ENCODE data around the gene WFIKKN2.

WFIKKN2 gene

GRCh38 chr17:50828508-50829170 lies 6.7 kb upstream of the WFIKKN2 start:
- in situ Hi-C loops (cut with MboI; ENCODE audit: low sequenced_read_pairs, unreplicated experiment): no loop called here
- peak; percentile 81 for DNase-seq (ENCODE audit: low spot score)
- TF ChIP-seq CTCF (IDR thresholded peaks at IDR 0.05; ENCODE audit: borderline replicate concordance, control extremely low read depth, extremely low read depth, insufficient read depth, missing control alignments): no peak

GRCh38 chr17:50829332-50829731 lies 6.1 kb upstream of the WFIKKN2 start:
- DNase-seq (ENCODE audit: low spot score): no peak
- no peak for TF ChIP-seq CTCF (IDR thresholded peaks at IDR 0.05; ENCODE audit: borderline replicate concordance, control extremely low read depth, extremely low read depth, insufficient read depth, missing control alignments)
- in situ Hi-C loops (cut with MboI; ENCODE audit: low sequenced_read_pairs, unreplicated experiment): no loop called here

- TF ChIP-seq CTCF (IDR thresholded peaks at IDR 0.05; ENCODE audit: borderline replicate concordance, control extremely low read depth, extremely low read depth, insufficient read depth, missing control alignments): no peak
- in situ Hi-C loops (cut with MboI; ENCODE audit: low sequenced_read_pairs, unreplicated experiment): loop anchor here (10.0 kb wide), 1 partner anchor 286 kb away; the partner anchor contains the start of gene SPATA20
- no peak for DNase-seq (ENCODE audit: low spot score)
These were observed 5.0 kb upstream of the WFIKKN2 start for GRCh38 chr17:50830352-50830751.

- no peak for TF ChIP-seq CTCF (IDR thresholded peaks at IDR 0.05; ENCODE audit: borderline replicate concordance, control extremely low read depth, extremely low read depth, insufficient read depth, missing control alignments)
- DNase-seq (ENCODE audit: low spot score): no peak
- in situ Hi-C loops (cut with MboI; ENCODE audit: low sequenced_read_pairs, unreplicated experiment): loop anchor here (10.0 kb wide), 1 partner anchor 286 kb away; the partner anchor contains the start of gene SPATA20
These were observed 4.4 kb upstream of the WFIKKN2 start for GRCh38 chr17:50830994-50831393.

- in situ Hi-C loops (cut with MboI; ENCODE audit: low sequenced_read_pairs, unreplicated experiment): loop anchor here (10.0 kb wide), 1 partner anchor 287 kb away; the partner anchor contains the start of gene SPATA20
- DNase-seq (ENCODE audit: low spot score): no peak
- TF ChIP-seq CTCF (IDR thresholded peaks at IDR 0.05; ENCODE audit: borderline replicate concordance, control extremely low read depth, extremely low read depth, insufficient read depth, missing control alignments): no peak
These were observed 3.9 kb upstream of the WFIKKN2 start for GRCh38 chr17:50831471-50831928.

- DNase-seq (ENCODE audit: low spot score): no peak
- in situ Hi-C loops (cut with MboI; ENCODE audit: low sequenced_read_pairs, unreplicated experiment): loop anchor here (10.0 kb wide), 1 partner anchor 288 kb away; the partner anchor contains the start of gene SPATA20
- no peak for TF ChIP-seq CTCF (IDR thresholded peaks at IDR 0.05; ENCODE audit: borderline replicate concordance, control extremely low read depth, extremely low read depth, insufficient read depth, missing control alignments)
These were observed 3.0 kb upstream of the WFIKKN2 start for GRCh38 chr17:50832267-50832863.

All from GM13976 (cell line).